Tibial nerve (tissue), 4 donors: ENCODE results near the gene NUAK1. TPM values are rescaled to one million over a fixed set of nuclear protein-coding genes. Genes with fewer than 3 reads are reported as not detected.

Source experiments
- DNase-seq, 2 donors: peaks; one replicate each; pipeline ENCODE4 v3.0.0-alpha.2; 2019; ENCODE audit warnings: low spot score in 2 of 2
- H3K27ac ChIP-seq, 4 donors: fragments of 200-600 bp; sonication (generic) in 3 of 4; one replicate each; pipeline ENCODE4 v1.5.1; 2017 to 2019; ENCODE audit warnings: mild to moderate bottlenecking in 1 of 4
- H3K27me3 ChIP-seq, 2 donors: fragments of 200-600 bp; sonication (generic) in 1 of 2; one replicate each; pipeline versions ENCODE4 v1.5.1 to v1.6.0; 2017 to 2019
- H3K36me3 ChIP-seq, 3 donors: fragments of 200-600 bp; sonication (generic); one replicate each; pipeline ENCODE4 v1.5.1; 2018 to 2019
- H3K4me1 ChIP-seq, 4 donors: fragments of 200-600 bp; sonication (generic) in 3 of 4; one replicate each; pipeline ENCODE4 v1.5.1; 2017 to 2019
- H3K4me3 ChIP-seq, 4 donors: fragments of 200-600 bp; sonication (generic) in 3 of 4; one replicate each; pipeline ENCODE4 v1.5.1; 2017 to 2019; ENCODE audit warnings: mild to moderate bottlenecking in 1 of 4, moderate library complexity in 1 of 4
- H3K9me3 ChIP-seq, 4 donors: fragments of 200-600 bp; sonication (generic) in 3 of 4; one replicate each; pipeline ENCODE4 v1.5.1; 2017 to 2019
- EP300 ChIP-seq, 2 donors: sonication (generic); formaldehyde crosslinking; IDR thresholded peaks; one replicate each; pipeline ENCODE4 v1.6.1; 2017; ENCODE audit warnings: antibody characterized with exemption in 2 of 2, mild to moderate bottlenecking in 1 of 2
- POLR2A ChIP-seq, 2 donors: fragments of 450-650 bp; IDR thresholded peaks; one replicate each; pipeline ENCODE4 v1.6.1; 2017; ENCODE audit warnings: antibody characterized with exemption in 2 of 2, mild to moderate bottlenecking in 2 of 2, moderate library complexity in 2 of 2
- WGBS, 2 donors: methylation state at CpG; one replicate each; pipeline ENCODE4 v1.1.5; 2018; 5-methylcytosine and 5-hydroxymethylcytosine counted together
- total RNA-seq, 4 donors: library from RNA; depleted of rRNA; stranded (reverse); fragments of >200 nt; gene quantifications; one replicate each; pipeline ENCODE4 v1.1.0, GENCODE V29; 2016
- TF ChIP-seq, protein P1 (sequence below), 5 experiments: fragments of 200-600 bp in 3 of 5; fragments of 450-650 bp in 2 of 5; sonication (generic) in 3 of 5; IDR thresholded peaks; one replicate each; pipeline ENCODE4 v1.5.1; 2016 to 2019; ENCODE audit warnings: antibody characterized with exemption in 5 of 5, mild to moderate bottlenecking in 3 of 5, moderate library complexity in 2 of 5

NUAK1 gene
- total RNA-seq, 4 donors from 2014 or later, result 32.0 to 47.9 (median 33.5) TPM

DNA sequence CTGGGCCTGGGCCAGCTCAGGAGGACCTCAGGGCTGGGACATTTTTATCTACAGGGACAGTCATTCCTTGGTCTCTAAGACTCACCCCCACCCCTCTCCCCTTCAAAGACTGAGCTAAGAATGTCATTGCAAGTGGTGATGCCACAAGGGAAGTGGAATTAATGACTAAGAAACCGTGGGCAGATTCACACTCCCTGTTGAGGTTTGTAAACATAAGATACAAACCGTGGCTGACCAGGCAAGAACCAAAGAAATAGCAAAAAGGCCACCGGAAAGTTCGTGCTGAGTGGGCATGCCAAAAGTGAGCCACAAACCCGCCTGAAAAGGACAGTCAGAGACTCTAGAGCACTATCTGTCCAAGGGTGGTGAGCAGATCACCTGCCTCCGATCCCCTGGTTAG lies 25.7 kb downstream of the NUAK1 start:
- H3K27me3 ChIP-seq, result no peaks in the 10 kb centered on the region
- H3K9me3 ChIP-seq, result no peaks in the 10 kb centered on the region
- peak overlapping the region; percentile 63 to 84 (median 74) for H3K27ac ChIP-seq
- 44 to 50% methylated on average over 6 of the region's 6 CpGs for WGBS, 2 donors
- TF ChIP-seq EP300 (IDR thresholded peaks at IDR 0.05), result no peak
- TF ChIP-seq, protein P1, sequence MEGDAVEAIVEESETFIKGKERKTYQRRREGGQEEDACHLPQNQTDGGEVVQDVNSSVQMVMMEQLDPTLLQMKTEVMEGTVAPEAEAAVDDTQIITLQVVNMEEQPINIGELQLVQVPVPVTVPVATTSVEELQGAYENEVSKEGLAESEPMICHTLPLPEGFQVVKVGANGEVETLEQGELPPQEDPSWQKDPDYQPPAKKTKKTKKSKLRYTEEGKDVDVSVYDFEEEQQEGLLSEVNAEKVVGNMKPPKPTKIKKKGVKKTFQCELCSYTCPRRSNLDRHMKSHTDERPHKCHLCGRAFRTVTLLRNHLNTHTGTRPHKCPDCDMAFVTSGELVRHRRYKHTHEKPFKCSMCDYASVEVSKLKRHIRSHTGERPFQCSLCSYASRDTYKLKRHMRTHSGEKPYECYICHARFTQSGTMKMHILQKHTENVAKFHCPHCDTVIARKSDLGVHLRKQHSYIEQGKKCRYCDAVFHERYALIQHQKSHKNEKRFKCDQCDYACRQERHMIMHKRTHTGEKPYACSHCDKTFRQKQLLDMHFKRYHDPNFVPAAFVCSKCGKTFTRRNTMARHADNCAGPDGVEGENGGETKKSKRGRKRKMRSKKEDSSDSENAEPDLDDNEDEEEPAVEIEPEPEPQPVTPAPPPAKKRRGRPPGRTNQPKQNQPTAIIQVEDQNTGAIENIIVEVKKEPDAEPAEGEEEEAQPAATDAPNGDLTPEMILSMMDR (IDR thresholded peaks at IDR 0.05), result no peak
- TF ChIP-seq POLR2A (IDR thresholded peaks at IDR 0.05), result no peak
- DNase-seq, result no peak
- H3K4me1 ChIP-seq, result peaks cover 0 to 98% (median 44%) of the 10 kb centered on the region in 4 donors
- no peak overlapping the region for H3K4me3 ChIP-seq
- H3K36me3 ChIP-seq, result no peaks in the 10 kb centered on the region

DNA sequence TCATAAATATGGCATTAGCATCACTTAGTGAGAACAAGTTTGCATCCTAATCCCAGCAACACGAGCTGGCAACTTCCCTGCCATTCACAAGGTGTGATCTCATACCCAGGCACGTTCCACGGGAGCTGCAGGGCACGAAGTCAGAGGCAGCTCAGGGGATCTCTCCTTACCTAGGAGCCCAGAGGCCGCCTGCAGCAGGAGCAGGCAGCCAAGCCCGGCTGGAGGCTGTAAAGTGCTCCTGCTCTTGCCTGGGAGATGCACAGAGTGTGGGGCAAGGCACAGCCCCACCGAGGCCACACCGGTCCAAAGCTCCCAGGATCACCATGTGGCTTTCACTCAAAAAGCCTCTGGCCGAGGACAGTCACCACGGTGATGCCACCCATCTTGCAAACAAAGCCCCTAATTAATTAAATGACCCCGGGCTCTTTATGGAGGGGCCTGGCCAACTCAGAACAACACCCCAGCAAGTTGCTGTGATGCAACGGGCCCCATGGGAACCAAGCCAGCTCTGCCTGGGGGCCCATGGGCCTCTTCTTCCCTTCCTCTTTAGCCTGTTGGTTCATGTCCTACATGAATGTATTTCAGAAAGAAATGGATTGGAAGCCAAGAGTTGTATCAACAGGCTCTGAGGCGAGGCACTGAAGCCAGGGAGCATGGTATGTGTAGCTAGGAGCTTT lies 26.5 kb downstream of the NUAK1 start:
- TF ChIP-seq EP300 (IDR thresholded peaks at IDR 0.05) (peak in 1 of 2 donors; percentile 5), POLR2A (IDR thresholded peaks at IDR 0.05) (no peak)
- TF ChIP-seq, protein P1 (IDR thresholded peaks at IDR 0.05), result no peak
- Histone ChIP-seq H3K4me3 (no peak overlapping the region), H3K9me3 (no peaks in the 10 kb centered on the region), H3K36me3 (no peaks in the 10 kb centered on the region), H3K27me3 (no peaks in the 10 kb centered on the region), H3K27ac (peak overlapping the region in 3 of 4 donors; percentile 66 to 84 (median 82)), H3K4me1 (peaks cover 0 to 98% (median 51%) of the 10 kb centered on the region in 4 donors)
- DNase-seq, result no peak
- 46 to 47% methylated on average over 10 to 13 of the region's 13 CpGs for WGBS, 2 donors

DNA sequence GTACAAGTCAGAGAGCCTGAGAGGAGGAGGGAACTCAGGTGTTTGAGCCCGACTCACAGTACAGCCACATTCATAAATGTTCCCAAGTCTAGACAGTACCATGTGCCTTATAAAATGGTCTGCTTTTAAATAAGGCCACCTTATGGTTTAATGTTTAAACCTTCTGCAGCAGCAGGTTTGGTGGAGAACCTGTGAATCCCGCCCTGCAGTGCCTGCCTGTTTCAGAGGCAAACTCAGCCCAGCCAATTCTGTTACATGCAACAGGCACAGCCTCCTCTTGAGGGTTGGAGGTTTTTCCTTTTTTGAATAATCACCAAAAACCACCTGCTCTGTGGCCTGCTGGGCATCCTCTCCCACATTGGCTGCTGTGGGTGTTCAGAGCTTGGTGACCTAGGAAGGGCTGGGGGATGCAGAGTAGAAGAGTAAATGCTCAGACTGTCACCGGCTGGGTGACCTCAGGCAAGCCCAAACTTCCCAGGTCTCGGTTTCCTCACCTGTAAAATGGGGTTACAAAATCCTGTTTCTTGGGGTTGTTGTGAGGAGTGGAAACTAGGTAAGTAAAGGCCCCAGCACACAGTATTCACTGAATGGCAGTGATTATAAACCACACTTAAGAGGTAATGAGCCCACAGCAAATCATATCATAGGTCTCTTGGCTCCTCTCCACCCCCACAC lies 28.0 kb downstream of the NUAK1 start:
- Histone ChIP-seq H3K9me3 (no peaks in the 10 kb centered on the region), H3K27ac (peak overlapping the region in 2 of 4 donors; percentile 65 to 79), H3K27me3 (no peaks in the 10 kb centered on the region), H3K4me3 (no peak overlapping the region), H3K4me1 (peaks cover 0 to 98% (median 58%) of the 10 kb centered on the region in 4 donors), H3K36me3 (no peaks in the 10 kb centered on the region)
- WGBS, 2 donors, result 79 to 87% methylated on average over 4 of the region's 4 CpGs
- DNase-seq, result no peak
- TF ChIP-seq POLR2A (IDR thresholded peaks at IDR 0.05) (no peak), EP300 (IDR thresholded peaks at IDR 0.05) (no peak)
- TF ChIP-seq, protein P1 (IDR thresholded peaks at IDR 0.05), result no peak

DNA sequence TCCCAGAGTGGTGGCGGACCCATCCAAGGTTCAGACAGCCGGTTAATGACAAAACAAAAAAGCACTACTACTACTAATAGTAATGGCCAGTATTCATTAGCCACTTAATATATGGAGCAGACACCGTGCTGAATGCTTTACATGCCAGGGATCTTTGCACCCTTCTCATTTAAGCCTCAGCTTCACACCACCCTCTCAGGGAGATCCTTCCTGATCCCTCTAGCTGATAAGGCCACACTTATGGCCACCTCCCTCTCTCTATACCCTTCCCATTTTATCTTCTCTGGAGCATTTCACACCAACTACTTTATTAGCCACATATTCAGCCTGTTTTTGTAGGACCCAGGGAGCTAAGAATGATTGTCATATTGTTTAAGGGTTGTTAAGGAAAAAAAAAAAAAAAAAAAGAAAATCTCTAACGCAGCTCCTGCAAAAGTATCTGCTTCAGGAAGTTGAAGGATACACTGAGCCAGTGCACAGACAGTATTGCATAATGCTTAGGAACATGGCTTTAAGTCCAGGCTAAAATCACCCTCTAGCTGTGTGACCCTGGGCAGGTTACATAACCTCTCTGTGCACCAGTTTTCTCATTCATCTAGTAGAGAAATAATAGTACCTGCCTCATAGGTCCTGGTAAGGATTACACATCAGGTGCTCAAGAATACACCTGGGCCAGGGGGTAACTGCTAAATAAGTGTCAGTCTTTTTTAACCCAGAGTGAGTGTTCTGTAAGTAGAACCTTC lies 29.4 kb downstream of the NUAK1 start:
- WGBS, 2 donors, result 51% methylated on average over 4 of the region's 4 CpGs
- Histone ChIP-seq H3K4me3 (no peak overlapping the region), H3K36me3 (no peaks in the 10 kb centered on the region), H3K27ac (peak overlapping the region in 3 of 4 donors; percentile 32 to 79 (median 65)), H3K27me3 (no peaks in the 10 kb centered on the region), H3K9me3 (no peaks in the 10 kb centered on the region), H3K4me1 (peaks cover 0 to 91% (median 51%) of the 10 kb centered on the region in 4 donors)
- DNase-seq, result no peak
- TF ChIP-seq, protein P1 (IDR thresholded peaks at IDR 0.05), result no peak
- TF ChIP-seq EP300 (IDR thresholded peaks at IDR 0.05) (no peak), POLR2A (IDR thresholded peaks at IDR 0.05) (no peak)
